DMS 273 (cell line): Measurements from ENCODE around the gene MRPL1.

ENCODE experiments used
- DNase-seq: peaks from one replicate; lab custom pipeline; 2025; ENCODE audit not compliant: unreplicated experiment; lab: John Stamatoyannopoulos, UW

MRPL1 gene

GRCh38 chr4:77862478-77863216 lies at the start of gene MRPL1:
Gene MRPL1, plus strand, starts transcription at chr4:77862830. Its CDS starts 19 bp downstream, at chr4:77862849.
- DNase-seq, result peak; percentile 96

DNA sequence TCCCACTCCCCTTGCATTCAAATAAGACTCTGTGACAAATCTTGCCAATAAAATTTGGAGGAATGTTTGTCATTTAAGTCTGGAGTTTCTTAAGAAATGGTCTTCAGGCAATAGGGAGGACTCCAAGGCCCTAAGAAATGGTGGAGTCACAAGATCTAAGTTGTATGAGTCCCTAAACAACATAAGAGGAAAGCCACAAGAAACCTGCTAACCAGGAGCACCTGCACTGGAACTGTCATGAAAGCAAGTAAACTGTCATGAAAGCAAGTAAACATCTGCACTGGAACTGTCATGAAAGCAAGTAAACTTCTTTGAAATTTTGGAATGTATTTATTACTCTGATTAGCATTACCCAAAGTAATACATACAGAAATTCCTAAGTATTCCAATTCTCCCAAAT lies 47.0 kb upstream of the MRPL1 start:
- no peak for DNase-seq

GRCh38 chr4:77816546-77816945 lies 46.1 kb upstream of the MRPL1 start:
- no peak for DNase-seq

GRCh38 chr4:77817304-77818072 lies 45.1 kb upstream of the MRPL1 start:
- no peak for DNase-seq

DNA sequence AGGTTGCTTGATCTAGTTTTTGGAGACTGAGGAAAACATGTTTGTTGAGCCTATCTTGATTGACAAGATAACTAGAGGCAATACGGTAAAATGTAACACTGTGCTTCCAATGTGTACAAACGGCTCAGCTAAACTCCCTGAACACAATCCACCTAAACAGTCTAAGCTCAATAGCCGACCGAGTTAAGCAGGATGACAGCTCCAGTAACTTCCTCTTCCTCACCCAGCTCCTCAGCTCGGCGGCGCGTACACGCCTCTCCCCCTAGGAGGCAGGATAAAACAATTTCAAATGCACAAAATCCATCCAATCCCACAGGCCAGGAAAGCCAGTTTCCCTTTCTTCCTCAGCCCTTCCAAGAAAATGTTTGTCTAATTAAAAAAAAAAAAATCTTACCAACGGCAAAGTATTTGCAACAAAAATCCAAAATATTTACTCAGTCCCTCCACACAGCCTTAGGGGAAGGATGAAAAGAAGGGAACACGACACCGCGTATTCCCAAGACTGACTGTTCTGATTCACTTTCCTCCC lies 44.5 kb upstream of the MRPL1 start:
- DNase-seq, result peak; percentile 83

GRCh38 chr4:77818602-77819403 lies 43.8 kb upstream of the MRPL1 start, which contains the start of gene CNOT6L:
Gene CNOT6L, minus strand, starts transcription at chr4:77819368. Its CDS starts 60 bp downstream, at chr4:77819308.
- DNase-seq, result peak; percentile 79

- peak; percentile 58 for DNase-seq
These were observed 43.2 kb upstream of the MRPL1 start for GRCh38 chr4:77819404-77819842.

DNA sequence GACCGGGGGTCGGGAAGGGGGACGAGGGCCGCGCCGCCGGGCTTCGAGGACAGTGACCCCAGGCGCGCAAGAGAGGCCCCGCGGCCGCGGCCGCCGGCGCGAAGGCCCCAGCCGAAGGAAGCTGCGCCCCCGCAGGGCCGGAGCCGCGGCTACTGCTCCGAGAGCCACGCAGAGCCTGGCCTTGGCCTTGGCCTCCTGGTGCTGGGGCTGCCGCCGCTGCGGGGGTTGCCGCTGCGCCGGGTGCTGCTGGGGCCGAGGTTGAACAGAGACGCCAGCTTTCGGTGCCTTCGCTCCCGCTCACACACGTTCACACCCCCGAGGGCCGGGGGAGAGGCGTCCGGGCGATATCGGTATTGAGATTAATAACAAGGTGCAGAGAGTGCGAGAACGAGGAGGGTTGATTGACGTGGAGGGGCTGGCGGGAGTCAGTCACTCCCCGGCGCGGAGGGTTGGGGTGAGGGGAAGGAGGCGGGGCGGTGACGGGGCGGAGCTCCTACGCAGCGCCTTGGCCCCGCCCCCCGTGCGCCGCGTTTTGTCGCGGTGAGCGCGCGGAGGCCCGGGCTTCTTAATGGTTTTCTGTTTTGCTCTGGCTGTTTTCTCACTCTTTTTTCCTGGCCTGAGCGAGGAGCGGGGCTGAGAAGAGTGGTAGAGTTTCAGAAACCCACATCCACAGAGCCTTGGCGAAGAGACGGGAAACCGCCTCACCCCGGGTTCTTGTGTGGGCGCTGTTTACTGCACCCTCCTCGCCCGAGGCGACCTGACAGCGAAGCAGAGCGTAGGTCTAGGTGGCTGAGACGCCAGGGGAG lies 42.6 kb upstream of the MRPL1 start:
- DNase-seq, result peak; percentile 92

DNA sequence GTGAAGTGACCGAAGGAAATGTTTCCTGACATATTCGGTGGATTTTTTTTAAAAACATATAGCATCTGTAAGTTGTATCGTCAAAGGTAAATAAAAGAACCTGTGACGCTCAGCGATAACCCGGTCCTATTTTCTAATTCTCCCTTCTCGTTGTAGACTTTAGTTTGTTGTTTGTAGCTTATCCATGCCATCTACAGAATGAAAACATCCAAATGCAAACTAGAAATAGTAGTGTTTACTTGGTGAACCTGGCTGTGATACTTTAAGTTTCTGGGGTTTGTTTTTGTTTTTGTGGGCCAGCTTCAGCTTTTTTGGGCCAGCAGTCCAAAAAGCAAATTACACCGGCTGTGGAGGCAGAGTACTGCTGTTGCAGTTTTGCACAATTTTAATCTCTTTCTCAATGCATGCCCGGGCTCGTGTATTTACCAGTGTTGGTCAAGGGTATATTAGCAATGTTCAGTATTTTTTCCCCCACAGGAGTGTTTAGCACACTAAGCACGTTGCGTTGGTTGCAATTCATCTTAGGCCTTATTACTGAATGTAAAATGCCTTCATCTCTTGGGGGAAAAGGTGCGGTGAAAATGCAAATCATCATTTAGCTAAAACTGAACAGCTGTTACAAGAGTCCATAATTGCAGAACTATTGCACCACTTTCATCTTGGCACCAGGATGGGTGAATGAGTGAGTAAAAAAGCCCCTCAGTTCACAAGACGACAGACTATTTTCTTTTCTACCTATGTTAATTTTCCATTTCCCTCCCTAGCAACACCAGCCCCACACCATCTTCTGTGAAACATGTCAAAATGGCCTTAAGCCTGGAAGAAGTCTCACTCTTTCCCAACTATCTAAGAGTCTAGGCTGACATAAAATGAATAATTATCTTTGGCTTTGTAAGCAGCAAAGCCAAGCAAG lies 41.7 kb upstream of the MRPL1 start:
- DNase-seq, result peak; percentile 78

GRCh38 chr4:77821775-77822174 lies 40.9 kb upstream of the MRPL1 start:
- peak; percentile 29 for DNase-seq

DNA sequence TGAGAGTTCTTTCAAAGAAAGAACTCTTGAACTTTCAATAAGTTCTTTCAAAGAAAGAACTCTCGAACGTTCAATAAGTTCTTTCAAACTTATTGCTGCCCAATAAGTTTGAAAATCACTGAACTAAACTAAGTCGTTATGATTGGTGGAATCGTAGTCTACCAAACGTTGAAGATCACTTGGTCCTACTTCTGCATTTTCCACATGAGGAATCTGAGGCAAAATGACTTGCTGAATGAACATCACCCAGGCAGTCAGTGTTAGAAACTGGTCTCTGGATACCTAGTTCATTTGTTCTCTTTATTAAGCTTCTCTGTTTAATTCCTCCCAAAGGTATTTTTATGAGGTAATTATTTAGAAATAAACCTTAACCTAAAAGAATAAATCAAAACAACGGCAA lies 36.4 kb upstream of the MRPL1 start:
- no peak for DNase-seq

- DNase-seq, result peak; percentile 17
These were observed 35.3 kb upstream of the MRPL1 start for GRCh38 chr4:77827343-77827742.

DNA sequence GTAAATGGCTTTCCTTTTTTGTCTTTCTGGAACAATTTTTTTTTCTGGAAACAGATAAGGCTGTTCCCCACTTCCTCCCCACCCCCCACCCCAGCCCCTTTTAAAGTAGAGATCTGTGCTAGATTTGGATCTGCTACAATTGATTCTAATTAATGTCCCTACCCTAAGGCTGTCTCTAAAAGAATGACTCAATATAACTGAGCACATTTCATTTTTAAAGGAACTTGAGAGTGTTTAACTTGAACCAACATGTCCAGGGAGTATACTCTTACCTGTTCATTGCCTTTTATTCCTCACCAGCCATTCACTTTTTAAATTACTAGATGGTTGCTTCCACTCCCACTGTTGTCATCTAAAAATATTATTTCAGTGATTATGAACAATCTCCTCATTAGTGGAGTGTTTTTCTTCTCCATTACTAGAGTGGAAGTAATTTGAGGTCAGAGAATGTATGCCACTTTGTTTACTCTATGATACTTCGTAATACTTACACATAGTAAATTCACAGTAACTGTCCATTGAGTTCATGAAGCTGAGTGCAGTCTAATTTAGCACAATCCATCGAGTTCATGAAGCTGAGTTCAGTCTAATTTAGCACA lies 29.4 kb upstream of the MRPL1 start:
- no peak for DNase-seq

GRCh38 chr4:77834403-77834802 lies 28.2 kb upstream of the MRPL1 start:
- DNase-seq, result no peak

DNA sequence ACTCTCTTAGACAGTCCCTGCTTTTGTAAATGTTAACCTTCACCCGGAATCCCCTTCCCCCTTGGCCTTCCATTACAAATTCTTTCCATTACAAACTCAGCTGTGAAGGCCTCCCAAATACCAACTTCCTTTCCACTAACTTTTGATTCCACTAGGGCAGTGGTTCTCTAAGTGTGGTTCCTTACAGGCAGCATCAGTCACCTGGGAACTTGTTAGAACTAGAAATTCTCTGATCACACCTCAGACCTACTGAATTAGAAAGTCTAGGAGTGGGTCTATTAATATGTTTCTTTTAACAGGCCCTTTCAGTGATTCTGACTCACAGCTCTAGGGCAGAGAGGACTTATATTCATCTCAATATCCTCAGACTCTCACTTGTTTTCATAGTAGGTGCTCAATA lies 19.0 kb upstream of the MRPL1 start:
- DNase-seq, result no peak

DNA sequence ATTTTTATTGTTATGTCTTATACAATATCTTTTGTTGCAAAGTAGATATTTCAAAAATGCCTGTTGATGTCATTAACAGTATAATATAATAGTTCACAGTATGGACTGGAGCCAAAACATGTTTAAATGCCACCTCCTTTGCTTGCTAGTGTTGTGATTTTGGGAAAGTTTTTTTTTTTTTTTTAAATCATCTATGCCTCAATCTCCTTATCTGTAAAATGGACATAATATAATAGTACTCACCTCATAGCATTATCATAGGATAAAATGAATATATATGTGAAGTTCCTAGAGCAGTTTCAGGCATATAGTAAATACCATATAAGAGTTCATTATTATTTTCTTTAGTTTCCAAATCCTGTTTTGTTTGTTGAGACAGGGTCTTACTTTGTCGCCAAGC lies 18.3 kb upstream of the MRPL1 start:
- DNase-seq, result no peak

DNA sequence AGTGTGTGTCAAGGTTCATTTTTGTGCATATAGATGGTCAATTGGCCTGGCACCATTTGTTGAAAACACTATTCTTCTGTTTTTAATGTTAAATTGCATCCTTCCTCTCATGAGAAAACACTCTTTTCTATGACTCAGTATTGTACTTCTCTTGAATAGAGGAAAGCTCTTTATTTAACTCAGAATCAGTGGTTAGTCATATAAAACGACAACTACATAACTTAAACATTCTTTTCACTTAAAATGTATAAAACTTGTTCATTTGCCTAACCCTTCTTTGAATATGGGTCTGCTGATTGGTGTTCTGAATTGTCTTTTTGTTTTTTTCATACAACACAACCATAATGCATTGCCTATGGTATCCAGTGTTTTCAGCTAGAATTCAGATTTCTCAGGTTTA lies 17.2 kb upstream of the MRPL1 start:
- DNase-seq, result no peak

DNA sequence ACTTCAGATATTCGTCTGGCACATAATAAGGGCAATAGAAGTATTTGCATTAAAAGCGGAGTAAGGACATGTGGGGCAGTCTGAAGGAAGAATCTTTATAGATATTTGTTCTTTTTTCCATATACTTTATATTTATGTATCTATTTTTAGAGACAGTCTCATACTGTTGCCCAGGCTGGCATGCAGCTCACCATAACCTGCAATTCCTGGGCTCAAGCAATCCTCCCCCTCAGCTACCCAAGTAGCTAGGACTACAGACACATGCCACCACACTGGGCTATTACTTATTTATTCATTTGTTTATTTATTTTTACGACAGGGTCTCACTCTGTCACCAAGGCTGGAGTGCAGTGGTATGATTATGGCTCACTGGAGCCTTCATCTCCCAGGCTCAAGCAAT lies 16.7 kb upstream of the MRPL1 start:
- no peak for DNase-seq

DNA sequence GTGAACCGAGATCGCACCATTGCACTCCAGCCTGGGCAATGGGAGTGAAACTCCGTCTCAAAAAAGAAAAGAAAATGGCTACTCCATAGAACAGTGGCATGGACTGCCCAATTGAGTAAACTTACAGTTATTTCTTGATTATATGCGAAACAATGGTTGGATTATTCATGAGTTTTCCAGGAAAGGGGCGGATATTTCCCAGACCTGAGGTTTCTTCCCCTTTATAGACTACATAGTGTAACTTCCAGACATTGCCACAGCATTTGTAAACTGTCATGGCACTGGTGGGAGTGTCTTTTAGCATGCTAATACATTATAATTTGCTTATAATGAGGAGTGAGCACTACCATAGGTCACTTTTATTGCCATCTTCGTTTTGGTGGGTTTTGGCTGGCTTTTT lies 14.1 kb upstream of the MRPL1 start:
- DNase-seq, result no peak
